EH (cell line): ENCODE data around the gene RYR2.

Source experiments
- DNase-seq: peaks from one replicate; pipeline ENCODE4 v3.0.0-alpha.2; 2015; ENCODE audit warnings: low read depth

Gene RYR2

DNA sequence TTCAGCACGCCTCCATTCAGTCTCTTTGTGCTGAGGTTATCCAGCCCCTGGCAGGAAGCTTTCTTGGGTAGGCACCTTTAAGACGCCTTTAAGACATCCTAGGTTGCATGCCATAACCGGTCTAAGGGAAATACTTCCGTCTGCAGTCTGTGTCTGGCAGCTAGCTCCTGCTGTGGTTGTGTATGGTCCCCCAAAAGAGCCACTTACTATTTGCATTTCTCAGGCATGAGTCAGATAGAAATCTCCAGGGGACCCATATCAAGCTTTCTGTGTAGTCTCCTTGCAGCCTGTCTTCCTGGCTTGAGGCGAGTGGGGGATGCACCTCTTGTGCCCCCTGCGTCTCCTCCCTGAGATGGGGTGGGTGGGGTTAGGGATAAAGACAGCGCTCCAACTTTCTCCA lies 10.0 kb upstream of the RYR2 start:
- DNase-seq = no peak

DNA sequence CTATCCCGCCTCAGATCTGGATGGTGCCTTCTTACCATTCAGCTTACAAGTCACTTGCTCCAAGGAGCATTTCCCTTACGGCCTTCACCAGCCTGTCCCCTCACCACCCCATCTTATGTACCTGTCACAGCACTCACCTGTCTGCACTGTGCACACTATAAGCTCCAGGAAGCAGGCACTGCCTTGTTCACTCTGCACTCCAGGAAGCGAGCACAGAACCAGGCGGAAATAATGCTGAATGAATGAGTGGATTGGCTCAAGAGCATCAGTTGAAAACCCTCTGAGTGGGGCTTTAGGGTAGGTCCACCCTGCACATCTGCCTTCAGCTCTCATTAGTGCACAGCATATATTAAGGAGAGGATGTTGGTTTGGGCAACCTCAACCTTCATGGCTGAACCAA lies 8.9 kb upstream of the RYR2 start:
- no peak for DNase-seq

DNA sequence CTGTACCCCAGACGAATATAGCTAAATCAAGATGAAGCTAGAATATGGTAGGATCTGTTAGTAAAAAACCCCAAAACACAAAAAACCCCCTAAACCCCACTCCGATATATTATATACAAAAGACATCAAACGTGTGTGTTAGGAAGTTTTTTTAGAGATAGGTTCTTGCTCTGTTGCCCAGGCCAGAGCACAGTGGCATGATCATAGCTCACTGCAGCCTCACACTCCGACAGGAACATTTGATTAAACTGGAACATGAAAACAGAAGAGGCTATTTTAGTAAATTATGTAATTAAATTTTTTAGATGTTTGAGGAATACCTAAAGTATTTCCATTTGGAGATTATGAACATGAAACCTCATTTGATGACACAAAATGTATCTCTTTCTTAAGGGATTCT lies 8.2 kb upstream of the RYR2 start:
- DNase-seq = no peak

DNA sequence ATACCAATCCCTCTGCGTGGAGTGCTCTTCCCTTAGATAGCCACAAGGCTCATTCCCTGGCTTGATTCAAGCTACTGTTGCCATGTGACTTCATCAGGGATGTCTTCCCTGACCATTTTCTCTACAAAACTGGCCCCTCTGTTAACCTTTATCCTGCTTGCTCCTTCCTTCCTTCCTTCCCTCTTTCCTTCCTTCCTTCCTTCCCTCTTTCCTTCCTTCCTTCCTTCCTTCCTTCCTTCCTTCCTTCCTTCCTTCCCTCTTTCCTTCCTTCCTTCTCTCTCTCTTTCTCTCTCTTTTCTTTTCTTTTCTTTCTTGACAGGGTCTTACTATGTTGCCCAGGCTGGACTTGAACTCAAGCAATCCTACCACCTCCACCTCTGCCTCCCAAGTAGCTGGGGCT lies 6.2 kb upstream of the RYR2 start:
- no peak for DNase-seq

DNA sequence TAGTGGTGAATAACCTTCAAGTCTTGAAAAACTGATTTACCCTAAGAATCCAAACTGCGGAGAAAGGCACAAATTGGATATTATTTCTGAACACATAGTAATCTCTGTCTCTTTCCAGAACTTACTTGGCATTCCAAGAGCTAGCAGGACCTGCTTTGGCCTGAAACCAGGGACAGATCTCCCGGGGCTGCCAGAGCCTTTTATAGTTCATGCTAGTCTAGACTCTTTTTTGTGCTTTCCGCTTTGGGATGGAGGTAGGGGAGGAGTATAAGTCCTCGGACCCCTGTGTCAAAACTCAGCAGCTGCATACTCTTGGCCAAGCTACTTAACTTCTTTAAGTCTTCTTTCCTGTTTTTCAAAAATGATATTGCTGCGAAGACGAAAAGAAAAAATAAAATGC lies 3.8 kb upstream of the RYR2 start:
- DNase-seq = no peak

DNA sequence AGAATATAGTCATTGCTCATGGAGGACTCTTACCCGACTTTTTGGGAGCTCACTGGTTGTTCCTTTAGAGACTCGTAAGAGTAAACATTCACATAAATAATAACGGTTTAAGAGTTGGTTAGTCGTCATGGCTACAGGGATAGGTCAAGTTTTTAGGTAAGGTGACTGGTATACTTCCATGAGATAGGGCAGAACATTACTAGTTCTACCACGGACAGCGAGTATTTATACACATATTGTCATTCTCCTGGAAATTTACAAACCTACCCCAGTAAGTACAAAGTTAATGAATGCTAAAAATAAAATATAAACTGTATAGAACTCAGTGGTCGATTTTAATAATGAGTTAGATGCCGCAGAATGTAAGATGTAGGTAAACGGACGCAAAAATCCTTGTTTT lies 1.2 kb upstream of the RYR2 start:
- no peak for DNase-seq

DNA sequence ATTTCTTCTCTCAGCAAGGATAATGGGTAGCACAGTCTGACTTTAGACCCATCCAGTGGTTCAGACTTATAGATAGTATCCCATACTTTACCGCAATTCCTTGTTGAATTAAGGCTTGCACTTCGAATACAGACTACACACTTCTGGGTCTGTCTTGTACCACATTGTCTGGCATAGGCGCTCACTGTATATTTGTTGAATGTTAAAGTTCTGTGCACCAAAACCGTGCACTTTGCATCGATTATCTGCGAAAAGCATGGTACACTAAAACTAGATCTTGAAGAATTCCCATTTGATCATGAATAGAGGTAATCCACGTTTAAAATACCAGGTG lies 556 bp upstream of the RYR2 start:
- DNase-seq = no peak

DNA sequence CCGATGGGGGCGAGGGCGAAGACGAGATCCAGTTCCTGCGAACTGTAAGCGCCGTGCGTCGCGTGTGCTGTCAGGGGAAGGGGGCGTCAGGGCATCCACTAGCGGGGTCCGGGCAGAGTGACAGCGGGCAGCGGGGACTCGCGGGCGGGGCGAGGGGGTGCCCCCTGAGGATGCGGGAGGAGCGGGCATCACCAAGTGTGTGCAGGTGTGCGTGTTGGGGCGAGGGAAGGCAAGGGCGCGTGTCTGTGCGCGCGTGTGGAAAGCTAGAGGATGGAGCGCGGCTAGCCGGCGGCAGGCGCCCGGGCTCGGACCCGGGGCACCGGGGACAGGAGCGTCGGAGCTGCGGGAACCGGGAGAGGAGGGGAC lies 525 bp downstream of the RYR2 start:
- no peak for DNase-seq

DNA sequence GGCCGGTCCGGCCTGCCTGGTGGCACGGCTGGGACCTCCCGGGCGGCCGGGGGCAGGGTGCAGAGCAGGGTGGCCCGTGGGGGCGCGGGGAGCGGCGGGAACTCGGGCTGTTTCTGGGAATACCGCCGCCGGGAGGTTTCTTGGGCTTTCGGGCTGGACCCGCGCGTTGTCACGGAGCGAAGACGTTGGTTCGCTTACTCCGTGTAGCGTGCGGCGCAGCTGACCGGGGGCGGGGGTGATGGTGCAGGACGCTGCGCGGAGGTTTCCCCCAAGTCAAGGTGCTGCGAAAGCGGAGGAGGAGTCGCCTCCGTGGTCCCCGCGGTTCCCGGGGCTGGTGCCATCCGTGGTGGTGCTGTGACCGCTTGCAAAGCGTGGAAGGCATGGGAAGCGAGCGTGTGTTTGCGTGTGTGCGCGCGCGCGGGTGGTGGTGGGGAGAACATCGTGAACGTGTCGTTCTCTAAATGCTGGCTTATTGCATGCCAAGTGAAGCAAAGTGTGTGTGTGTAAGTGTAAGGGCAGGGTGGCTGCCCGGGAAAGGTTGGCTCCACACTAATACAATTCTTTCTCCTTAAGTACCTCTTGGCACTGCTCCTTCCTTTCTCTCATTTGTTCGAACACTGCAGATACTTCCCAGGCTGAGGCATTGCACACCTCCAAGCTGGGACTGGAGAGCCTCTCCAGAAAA lies 1.1 kb downstream of the RYR2 start:
- no peak for DNase-seq

DNA sequence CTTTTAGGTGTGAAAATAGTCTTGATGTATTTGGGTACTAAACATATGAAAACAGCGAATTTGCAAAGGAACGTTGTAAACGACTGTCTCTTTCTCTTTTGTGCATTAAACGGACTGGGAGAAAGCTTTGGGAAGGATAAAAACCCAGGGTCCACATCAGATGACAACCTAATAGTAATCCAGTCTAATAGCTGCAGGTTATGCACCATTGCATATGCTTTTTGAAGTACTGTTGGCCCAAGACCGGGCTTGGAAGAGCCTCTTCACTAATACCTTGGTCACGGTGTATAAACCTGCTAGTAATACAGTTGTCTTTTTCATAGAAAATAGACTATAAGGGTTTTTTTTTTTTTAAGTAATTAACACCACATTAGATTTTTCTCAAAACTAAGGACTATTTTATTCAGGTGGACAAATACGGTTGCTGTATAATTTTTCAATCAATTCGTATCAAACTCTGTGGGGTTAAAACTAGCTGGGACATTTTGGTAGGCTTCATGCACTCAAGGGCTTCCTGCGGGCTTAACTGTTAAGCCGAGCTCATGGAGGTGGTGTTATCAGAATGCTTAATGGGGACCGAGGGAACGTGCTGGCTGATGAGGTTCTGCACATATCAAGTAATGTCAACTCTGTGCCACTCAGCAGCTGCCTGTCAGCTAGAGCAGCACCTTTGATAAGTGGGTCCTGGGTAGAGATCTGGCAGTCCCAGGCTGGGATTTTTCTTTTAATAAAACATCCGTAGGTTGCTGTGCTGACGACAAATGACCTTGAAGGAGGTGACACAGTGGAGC lies 2.1 kb downstream of the RYR2 start:
- no peak for DNase-seq

DNA sequence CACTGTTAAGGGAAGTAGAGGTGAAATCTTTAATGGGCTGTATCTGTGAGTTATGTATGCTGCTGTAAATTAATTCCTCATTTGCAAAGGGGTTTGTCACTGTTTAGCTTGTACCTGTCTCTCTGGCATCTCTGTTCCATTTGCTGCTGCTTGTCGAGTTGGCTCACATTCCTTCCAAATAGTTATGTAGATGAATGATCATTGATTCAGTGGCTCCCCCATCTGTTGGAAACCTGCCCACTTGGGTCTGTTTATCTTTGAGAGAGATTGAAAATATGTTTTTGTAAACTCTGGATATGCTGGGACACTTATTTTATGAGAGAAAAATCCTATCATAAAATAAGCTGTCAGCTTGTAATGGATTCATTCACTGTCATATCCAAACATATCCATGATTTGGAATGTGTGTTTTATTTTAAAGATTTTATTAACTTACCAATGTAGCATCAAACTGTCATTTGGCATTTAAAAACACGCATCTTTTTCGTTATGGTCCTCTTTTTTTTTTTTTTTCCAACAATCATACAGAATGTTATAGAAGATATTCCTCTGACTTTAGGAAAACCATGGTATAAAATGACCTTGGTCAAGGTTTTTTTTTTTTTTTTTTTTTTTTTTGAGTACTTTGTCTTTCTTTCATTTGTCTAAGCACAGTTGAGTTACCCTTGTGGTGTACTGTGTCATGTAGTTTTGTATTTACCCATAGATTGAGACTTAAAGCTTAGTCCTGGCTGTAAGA lies 3.5 kb downstream of the RYR2 start:
- no peak for DNase-seq

DNA sequence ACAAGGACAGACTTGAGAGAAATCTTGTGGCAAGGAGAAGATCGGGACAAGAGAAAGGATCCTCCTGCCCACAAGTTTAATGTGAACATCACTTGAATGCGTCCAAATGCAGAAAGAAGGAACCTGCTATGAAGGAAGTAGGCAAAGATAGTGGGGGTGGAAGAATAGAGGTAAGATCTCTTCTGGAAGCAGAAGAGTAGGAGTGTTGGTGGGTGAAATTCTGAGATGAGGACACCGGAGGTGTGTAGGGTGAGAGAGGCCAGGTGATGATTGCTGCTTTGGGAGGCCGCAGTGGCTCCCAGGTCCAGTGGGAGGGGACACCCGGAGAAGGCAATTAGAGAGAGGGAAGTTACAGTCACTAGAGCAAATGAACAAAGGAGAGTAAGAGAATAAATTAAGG lies 6.8 kb downstream of the RYR2 start:
- DNase-seq = no peak

DNA sequence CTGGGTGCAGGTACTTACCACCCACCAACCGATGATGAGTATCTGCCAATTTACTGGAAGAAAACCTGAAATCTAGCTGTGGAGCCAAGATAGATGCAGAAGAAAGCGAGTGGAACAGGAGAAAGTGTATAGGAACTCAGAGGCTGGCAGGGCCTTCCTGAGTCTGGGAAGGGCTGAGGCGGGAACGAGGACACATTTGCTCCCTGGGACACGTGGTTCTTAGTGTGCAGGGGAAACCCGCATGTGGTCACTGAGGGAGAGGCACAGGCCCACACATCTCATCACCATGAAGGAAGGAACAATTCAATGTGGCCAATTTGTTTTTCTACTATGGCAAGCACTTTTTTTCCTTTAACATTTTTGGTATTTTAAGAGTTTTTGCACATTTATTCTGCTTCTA lies 8.2 kb downstream of the RYR2 start:
- no peak for DNase-seq

DNA sequence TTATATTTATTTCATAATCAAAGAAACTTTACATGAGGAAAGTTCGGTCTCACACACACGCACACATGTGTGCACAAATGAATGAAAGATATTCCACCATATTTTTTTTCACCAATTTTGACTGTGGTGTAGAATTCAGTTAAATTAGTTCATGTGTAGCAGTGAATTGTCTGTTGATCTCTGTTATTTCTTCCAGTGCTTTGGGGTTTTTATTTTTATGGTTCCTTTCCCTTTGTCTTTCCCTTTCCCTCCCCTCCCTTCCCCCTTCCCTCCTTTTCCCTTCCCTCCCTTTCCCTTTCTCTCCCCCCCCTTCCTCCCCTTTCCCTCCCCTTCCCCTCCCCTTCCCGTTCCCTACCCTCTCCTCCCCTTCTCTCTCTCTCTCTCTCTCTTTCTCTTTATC lies 8.9 kb downstream of the RYR2 start:
- no peak for DNase-seq

DNA sequence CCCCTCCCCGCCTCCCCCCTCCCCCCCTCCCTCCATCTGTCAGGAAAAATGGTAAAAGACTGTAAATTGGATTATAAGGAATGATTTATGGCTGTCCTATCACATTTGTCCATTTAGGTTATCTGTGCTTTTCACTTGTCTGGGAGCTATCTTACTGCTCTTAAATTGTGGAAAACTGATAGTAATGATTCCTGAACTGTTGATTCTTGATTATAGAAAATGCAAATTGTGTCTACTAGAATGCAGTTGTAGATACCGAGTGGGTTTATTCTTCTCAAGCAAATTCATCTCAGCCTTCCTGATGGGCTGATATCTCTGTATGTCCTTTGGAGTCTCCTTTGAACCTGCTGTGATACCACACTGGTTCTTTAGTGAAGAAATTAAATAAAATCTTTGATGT lies 12.3 kb downstream of the RYR2 start:
- no peak for DNase-seq

DNA sequence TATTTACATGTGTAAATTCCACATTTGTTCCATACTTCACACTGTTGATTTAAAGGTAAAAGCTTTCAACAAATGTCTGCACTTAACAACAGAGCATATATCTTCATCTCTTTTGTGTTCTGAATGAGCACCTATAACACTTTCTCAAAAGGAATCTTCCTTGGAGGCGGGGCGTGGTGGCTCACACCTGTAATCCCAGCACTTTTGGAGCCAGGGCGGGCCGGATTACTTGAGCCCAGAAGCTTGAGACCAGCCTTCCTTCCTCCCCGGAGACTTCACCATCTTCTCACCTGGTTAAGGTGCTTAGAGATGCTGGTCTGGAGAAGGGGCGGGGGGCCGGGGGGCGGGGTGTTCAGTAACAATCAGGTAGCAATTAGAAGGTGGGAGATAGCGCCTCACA lies 16.5 kb downstream of the RYR2 start:
- DNase-seq = no peak

DNA sequence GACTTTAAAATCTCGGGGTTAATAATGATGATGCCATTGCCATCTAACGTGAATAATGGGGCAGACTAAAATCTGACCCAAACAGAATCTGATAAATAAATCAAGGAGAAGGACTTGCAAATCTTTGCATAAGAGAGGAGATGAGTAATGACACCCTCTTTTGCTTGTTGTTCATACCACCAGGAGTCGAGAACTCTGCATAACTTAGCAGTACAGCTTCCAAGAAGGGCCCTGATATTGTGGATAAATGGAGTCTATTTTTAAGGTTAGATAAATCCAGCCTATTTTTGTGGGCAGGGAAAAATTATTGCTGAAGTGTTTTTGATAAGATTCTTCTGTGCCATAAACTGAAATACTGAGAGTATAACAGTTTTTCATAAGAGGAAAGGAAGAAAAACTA lies 17.3 kb downstream of the RYR2 start:
- DNase-seq = no peak

DNA sequence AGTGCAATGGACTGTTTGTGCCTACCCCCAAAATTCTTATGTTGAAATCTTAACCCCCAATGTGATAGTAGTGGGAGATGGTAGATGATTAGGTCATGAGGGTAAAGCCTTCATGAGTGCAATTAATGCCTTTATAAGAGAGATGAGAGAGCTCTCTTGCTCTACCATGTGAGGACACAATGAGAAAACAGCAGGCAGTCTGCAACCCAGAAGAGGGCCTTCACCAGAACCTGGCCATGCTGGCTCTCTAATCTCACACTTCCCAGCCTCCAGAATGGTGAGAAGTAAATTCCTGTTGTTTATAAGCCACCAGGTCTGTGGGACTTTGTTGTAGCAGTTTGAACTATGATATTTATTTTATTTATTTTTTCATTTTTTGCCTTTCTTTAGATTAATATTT lies 21.0 kb downstream of the RYR2 start:
- no peak for DNase-seq

DNA sequence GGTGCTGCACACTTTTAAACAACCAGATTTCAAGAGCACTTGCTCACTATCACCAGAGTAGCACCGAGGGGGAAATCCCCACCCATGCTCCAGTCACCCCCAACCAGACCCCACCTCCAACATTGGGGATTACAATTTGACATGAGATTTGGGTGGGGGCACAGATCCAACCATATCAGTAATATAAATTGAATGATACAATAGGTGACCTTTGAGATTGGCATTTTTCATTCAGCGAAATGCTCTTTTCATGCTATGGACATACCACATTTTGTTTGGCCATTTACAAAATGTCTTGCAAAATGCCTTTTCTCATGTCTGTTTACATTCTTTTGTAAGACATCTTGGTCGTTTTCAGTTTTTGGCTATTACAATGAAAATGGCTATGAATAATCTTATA lies 23.9 kb downstream of the RYR2 start:
- DNase-seq = no peak

DNA sequence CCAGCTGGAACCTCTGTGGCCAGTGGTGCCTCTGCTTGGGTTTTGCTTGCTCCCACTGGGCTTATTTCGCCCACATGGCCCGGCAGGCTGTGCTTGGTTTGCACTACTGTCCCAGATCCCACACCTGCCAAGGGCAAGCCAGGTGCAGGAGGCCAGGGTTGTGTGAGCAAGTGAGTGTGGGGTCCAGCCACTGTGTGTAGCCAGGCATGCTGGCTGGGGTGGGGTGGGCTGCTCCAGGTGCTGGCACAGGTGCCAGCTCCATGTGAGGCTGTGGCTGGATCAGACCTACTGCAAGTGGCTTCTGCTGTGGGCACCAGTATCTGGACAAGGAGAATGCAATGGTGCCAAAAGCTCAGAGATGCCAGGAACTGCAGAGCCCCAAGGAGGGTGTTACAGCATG lies 28.5 kb downstream of the RYR2 start:
- no peak for DNase-seq

DNA sequence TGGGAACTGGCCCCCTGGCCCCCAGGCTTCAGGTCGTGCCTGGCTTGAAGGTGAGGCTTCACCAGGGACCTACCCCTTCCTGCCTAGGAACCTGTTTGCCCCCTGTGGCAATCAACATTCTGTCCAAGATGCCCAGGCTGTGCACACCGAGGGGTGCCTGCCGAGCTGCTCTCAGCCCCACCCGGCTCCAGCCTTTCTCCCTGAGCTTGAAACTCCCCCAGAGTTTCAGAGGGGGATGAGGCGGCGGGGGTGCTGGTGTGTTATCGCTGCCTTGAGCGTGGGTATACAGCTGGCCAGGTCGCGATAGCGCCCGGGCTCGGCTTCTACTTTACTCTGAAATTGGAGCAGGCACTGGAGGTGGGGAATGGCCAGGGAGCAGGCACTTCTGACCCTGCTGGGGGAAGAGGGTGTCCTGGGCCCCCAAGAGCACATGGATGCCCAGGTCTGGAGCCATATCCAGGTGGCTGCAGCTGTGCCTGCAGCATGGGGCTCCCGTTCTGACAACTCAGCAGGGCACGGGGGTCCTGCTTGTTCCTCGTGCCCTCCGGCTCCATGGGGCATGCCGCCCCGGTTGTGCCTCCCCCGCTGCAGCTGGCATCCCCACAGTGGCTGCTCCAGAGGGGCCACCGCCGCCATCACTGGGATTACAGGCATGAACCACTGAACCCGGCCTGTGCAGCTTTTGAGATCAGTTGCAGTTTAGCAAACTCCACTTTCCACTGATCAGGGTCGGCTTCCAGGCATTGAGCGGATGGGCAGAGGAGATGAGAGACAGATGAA lies 29.8 kb downstream of the RYR2 start:
- no peak for DNase-seq

DNA sequence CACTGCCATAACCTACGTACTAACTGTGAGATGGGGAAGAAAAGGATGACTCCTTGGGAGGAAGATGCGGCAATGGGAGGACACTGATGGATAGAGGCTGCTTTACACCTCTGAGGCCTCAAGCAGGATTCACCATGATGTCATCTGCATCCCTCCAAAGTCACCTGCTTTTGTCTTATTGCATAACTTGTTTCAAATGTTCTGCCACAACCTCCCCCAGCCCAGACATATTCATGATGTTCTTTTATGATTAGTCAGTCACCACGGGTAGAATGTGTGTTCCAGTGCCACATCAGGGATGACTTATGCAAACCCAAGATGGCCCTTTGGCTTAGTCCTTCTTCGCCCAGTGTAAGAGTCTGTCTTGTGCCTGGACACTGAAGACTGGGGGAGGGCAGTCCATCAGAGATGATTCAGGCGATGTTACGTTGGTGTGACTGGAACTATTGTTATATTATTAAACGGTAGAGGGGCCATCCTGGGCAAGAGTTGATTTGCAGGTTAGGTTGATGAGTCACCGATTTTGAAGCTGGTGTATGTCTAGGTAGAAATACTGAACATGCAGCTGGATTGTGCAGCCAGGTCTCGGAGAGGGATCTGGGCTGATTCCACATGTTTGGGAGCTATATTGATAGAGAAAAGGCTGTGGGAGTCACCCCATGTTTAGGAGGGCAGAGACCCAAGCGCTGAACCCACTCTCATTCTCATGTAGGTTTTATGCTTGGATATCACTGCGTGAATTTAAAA lies 32.6 kb downstream of the RYR2 start:
- DNase-seq = no peak
